Activated CD4-positive, alpha-beta memory T cell treated with anti-CD3 and anti-CD28 coated beads, Interleukin-2, amount 10 ng/mL, durations not matched to agents 7 days and 5 days (primary cell): ENCODE measurements around the gene CELF2. TPM values are rescaled to one million over a fixed set of nuclear protein-coding genes. Genes with fewer than 3 reads are reported as not detected.
A peak's percentile ranks its signal among the peaks of the same experiment; 100 is the strongest.

Source experiments
- CTCF ChIA-PET: fragments of 350-600 bp; sonication (Branson Sonifier 250); formaldehyde crosslinking; loops from one replicate; lab custom pipeline; 2021; ENCODE audit warnings: antibody characterized with exemption, inconsistent platforms; lab: Charles Lee
- POLR2A ChIA-PET: fragments of 350-600 bp; sonication (Branson Sonifier 250); formaldehyde crosslinking; loops from one replicate; lab custom pipeline; 2021; ENCODE audit warnings: antibody characterized with exemption; lab: Charles Lee
- DNase-seq: peaks from one replicate; pipeline ENCODE4 v3.0.0-alpha.2; 2020
- H3K27ac Mint-ChIP-seq: one replicate; pipeline ENCODE4 v1.8.0; 2021; ENCODE audit warnings: mild to moderate bottlenecking, mixed read lengths
- H3K27me3 Mint-ChIP-seq: one replicate; pipeline ENCODE4 v1.8.0; 2021; ENCODE audit warnings: mixed read lengths
- H3K36me3 Mint-ChIP-seq: one replicate; pipeline ENCODE4 v1.8.0; 2021; ENCODE audit warnings: low read depth, mixed read lengths
- H3K4me1 Mint-ChIP-seq: one replicate; pipeline ENCODE4 v1.8.0; 2021; ENCODE audit warnings: mixed read lengths
- H3K4me3 Mint-ChIP-seq: one replicate; pipeline ENCODE4 v1.8.0; 2021; ENCODE audit warnings: mild to moderate bottlenecking, mixed read lengths
- H3K9me3 Mint-ChIP-seq: one replicate; pipeline ENCODE4 v1.8.0; 2021; ENCODE audit warnings: mixed read lengths
- total RNA-seq, 2 experiments: library from RNA; stranded (reverse); gene quantifications; one replicate each; pipeline ENCODE4 v1.2.3, GENCODE V29; 2021

CELF2 gene
- total RNA-seq, 2 experiments from 2014 or later: 209 to 213 TPM

- Mint-ChIP-seq H3K27me3 (no peaks in the 10 kb centered on the region), H3K4me1 (peaks cover 94% of the 10 kb centered on the region), H3K4me3 (no peak overlapping the region), H3K9me3 (no peaks in the 10 kb centered on the region), H3K27ac (peak overlapping the region; percentile 23), H3K36me3 (peaks cover 96% of the 10 kb centered on the region)
- ChIA-PET CTCF (no interaction called here), POLR2A (interaction anchor here (0.7 to 3.2 kb wide), 6 partner anchors 9 to 29 kb away, joined by 3 to 21 read pairs (median 4); no protein-coding TSS in a partner anchor)
- no peak for DNase-seq
These were observed 180.2 kb downstream of the CELF2 start for GRCh38 chr10:11197878-11198277.

GRCh38 chr10:11201911-11202310 lies 184.2 kb downstream of the CELF2 start:
- no peaks in the 10 kb centered on the region for H3K27me3 Mint-ChIP-seq
- peaks cover 96% of the 10 kb centered on the region for H3K36me3 Mint-ChIP-seq
- no peak overlapping the region for H3K27ac Mint-ChIP-seq

GRCh38 chr10:11204351-11204942 lies 186.8 kb downstream of the CELF2 start:
- Mint-ChIP-seq H3K27ac (peak overlapping the region; percentile 36), H3K4me1 (peaks cover 94% of the 10 kb centered on the region), H3K27me3 (no peaks in the 10 kb centered on the region), H3K4me3 (no peak overlapping the region), H3K9me3 (no peaks in the 10 kb centered on the region), H3K36me3 (peaks cover 96% of the 10 kb centered on the region)
- no peak for DNase-seq
- ChIA-PET CTCF (no interaction called here), POLR2A (interaction anchor here (1.2 to 4.0 kb wide), 4 partner anchors 25 to 38 kb away, joined by 4 to 16 read pairs (median 8); no protein-coding TSS in a partner anchor)

More at GRCh38 chr10:11201911-11202310, 184.2 kb downstream of the CELF2 start:
- Mint-ChIP-seq H3K9me3 (no peaks in the 10 kb centered on the region), H3K4me3 (no peak overlapping the region), H3K4me1 (peaks cover 93% of the 10 kb centered on the region)
- POLR2A ChIA-PET: interaction anchor here (0.7 to 2.6 kb wide), 6 partner anchors 8 to 36 kb away, joined by 3 to 9 read pairs (median 4); no protein-coding TSS in a partner anchor
- DNase-seq: no peak
- CTCF ChIA-PET: interaction anchor here (0.7 to 1.4 kb wide), 4 partner anchors 10 to 38 kb away, joined by 3 to 4 read pairs (median 3); no protein-coding TSS in a partner anchor

- POLR2A ChIA-PET: interaction anchor here (0.9 to 4.0 kb wide), 5 partner anchors 26 to 56 kb away, joined by 4 to 16 read pairs (median 6); no protein-coding TSS in a partner anchor
- Mint-ChIP-seq H3K27me3 (no peaks in the 10 kb centered on the region), H3K4me3 (no peak overlapping the region), H3K27ac (peak overlapping the region; percentile 41), H3K9me3 (no peaks in the 10 kb centered on the region), H3K4me1 (peaks cover 94% of the 10 kb centered on the region), H3K36me3 (peaks cover 96% of the 10 kb centered on the region)
- CTCF ChIA-PET: no interaction called here
- DNase-seq: no peak
These were observed 187.5 kb downstream of the CELF2 start for GRCh38 chr10:11205030-11205772.

- H3K27ac Mint-ChIP-seq: peak overlapping the region; percentile 53
- H3K4me3 Mint-ChIP-seq: no peak overlapping the region
- POLR2A ChIA-PET: interaction anchor here (0.8 to 4.0 kb wide), 7 partner anchors 9 to 43 kb away, joined by 3 to 16 read pairs (median 5); no protein-coding TSS in a partner anchor
These were observed 189.2 kb downstream of the CELF2 start for GRCh38 chr10:11206676-11207559.

GRCh38 chr10:11207560-11207844 lies 189.8 kb downstream of the CELF2 start:
- H3K9me3 Mint-ChIP-seq: no peaks in the 10 kb centered on the region
- H3K27me3 Mint-ChIP-seq: no peaks in the 10 kb centered on the region
- H3K27ac Mint-ChIP-seq: peak overlapping the region; percentile 68
- ChIA-PET POLR2A (interaction anchor here (0.8 to 4.0 kb wide), 5 partner anchors 9 to 43 kb away, joined by 3 to 16 read pairs (median 4); no protein-coding TSS in a partner anchor), CTCF (interaction anchor here (1.1 to 1.6 kb wide), 2 partner anchors 10 to 12 kb away, joined by 3 to 4 read pairs; no protein-coding TSS in a partner anchor)
- H3K4me3 Mint-ChIP-seq: no peak overlapping the region
- peaks cover 96% of the 10 kb centered on the region for H3K36me3 Mint-ChIP-seq
- no peak for DNase-seq
- H3K4me1 Mint-ChIP-seq: peaks cover 94% of the 10 kb centered on the region

More at GRCh38 chr10:11206676-11207559, 189.2 kb downstream of the CELF2 start:
- H3K36me3 Mint-ChIP-seq: peaks cover 96% of the 10 kb centered on the region
- H3K9me3 Mint-ChIP-seq: no peaks in the 10 kb centered on the region
- peaks cover 94% of the 10 kb centered on the region for H3K4me1 Mint-ChIP-seq
- CTCF ChIA-PET: interaction anchor here (1.1 to 1.6 kb wide), 2 partner anchors 11 to 12 kb away, joined by 3 to 4 read pairs; no protein-coding TSS in a partner anchor
- H3K27me3 Mint-ChIP-seq: no peaks in the 10 kb centered on the region
- no peak for DNase-seq

GRCh38 chr10:11208243-11208642 lies 190.6 kb downstream of the CELF2 start:
- peak overlapping the region; percentile 56 for H3K4me3 Mint-ChIP-seq
- peaks cover 96% of the 10 kb centered on the region for H3K4me1 Mint-ChIP-seq
- H3K36me3 Mint-ChIP-seq: peaks cover 95% of the 10 kb centered on the region
- POLR2A ChIA-PET: interaction anchor here (1.1 to 6.6 kb wide), 4 partner anchors 10 to 29 kb away, joined by 3 to 38 read pairs (median 12); no protein-coding TSS in a partner anchor
- CTCF ChIA-PET: interaction anchor here (1.1 kb wide), 1 partner anchor 10 kb away, joined by 3 read pairs; no protein-coding TSS in a partner anchor
- DNase-seq: no peak
- peak overlapping the region; percentile 68 for H3K27ac Mint-ChIP-seq
- H3K27me3 Mint-ChIP-seq: no peaks in the 10 kb centered on the region
- no peaks in the 10 kb centered on the region for H3K9me3 Mint-ChIP-seq

GRCh38 chr10:11208908-11209829 lies 191.5 kb downstream of the CELF2 start:
- Mint-ChIP-seq H3K4me3 (peak overlapping the region; percentile 56), H3K27ac (peak overlapping the region; percentile 68), H3K4me1 (peaks cover 98% of the 10 kb centered on the region), H3K9me3 (no peaks in the 10 kb centered on the region), H3K27me3 (no peaks in the 10 kb centered on the region), H3K36me3 (peaks cover 95% of the 10 kb centered on the region)
- CTCF ChIA-PET: interaction anchor here (1.2 kb wide), 1 partner anchor 23 kb away, joined by 3 read pairs; no protein-coding TSS in a partner anchor
- DNase-seq: no peak
- POLR2A ChIA-PET: interaction anchor here (0.7 to 6.6 kb wide), 13 partner anchors 9 to 43 kb away, joined by 3 to 38 read pairs (median 5); no protein-coding TSS in a partner anchor

GRCh38 chr10:11209830-11210181 lies 192.1 kb downstream of the CELF2 start:
- peaks cover 98% of the 10 kb centered on the region for H3K4me1 Mint-ChIP-seq
- POLR2A ChIA-PET: interaction anchor here (0.7 to 6.6 kb wide), 14 partner anchors 8 to 44 kb away, joined by 3 to 38 read pairs (median 4); no protein-coding TSS in a partner anchor
- peak overlapping the region; percentile 56 for H3K4me3 Mint-ChIP-seq
- no peaks in the 10 kb centered on the region for H3K27me3 Mint-ChIP-seq
- no peaks in the 10 kb centered on the region for H3K9me3 Mint-ChIP-seq
- CTCF ChIA-PET: interaction anchor here (0.6 to 1.2 kb wide), 2 partner anchors 22 to 48 kb away, joined by 3 read pairs; no protein-coding TSS in a partner anchor
- DNase-seq: no peak
- H3K36me3 Mint-ChIP-seq: peaks cover 95% of the 10 kb centered on the region
- H3K27ac Mint-ChIP-seq: peak overlapping the region; percentile 68

- Mint-ChIP-seq H3K36me3 (peaks cover 96% of the 10 kb centered on the region), H3K4me1 (peaks cover 98% of the 10 kb centered on the region), H3K27me3 (no peaks in the 10 kb centered on the region), H3K4me3 (peak overlapping the region; percentile 44), H3K27ac (peak overlapping the region; percentile 68), H3K9me3 (no peaks in the 10 kb centered on the region)
- no peak for DNase-seq
- ChIA-PET POLR2A (interaction anchor here (0.7 to 6.6 kb wide), 15 partner anchors 8 to 44 kb away, joined by 3 to 38 read pairs (median 4); no protein-coding TSS in a partner anchor), CTCF (interaction anchor here (0.6 to 1.2 kb wide), 2 partner anchors 22 to 47 kb away, joined by 3 read pairs; no protein-coding TSS in a partner anchor)
These were observed 192.7 kb downstream of the CELF2 start for GRCh38 chr10:11210211-11210922.
